ENCODE data around the gene AKAP6.

The AKAP6 gene

DNA sequence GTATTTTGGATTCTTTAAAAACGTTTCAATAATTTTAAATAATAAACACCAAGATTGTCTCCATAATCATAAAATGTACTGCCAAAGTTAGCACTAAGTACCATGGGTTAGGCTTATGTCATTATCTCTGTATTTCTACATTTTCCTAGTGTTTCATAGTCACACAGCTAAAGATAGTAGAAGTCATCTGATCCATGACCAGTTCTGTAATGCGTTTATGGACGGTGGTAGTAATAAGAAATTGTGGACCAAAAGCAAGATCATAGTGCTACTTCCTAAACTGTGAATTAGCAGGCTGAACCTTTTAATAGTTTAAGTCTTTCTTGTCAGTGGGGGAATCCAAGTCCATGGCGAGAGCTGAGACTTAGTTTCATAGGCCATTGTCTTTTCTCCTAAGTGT, 142.1 kb downstream of the AKAP6 start:
- H3K4me1 Mint-ChIP-seq: peaks cover 25% of the 10 kb centered on the region
- TF ChIP-seq, protein P1, sequence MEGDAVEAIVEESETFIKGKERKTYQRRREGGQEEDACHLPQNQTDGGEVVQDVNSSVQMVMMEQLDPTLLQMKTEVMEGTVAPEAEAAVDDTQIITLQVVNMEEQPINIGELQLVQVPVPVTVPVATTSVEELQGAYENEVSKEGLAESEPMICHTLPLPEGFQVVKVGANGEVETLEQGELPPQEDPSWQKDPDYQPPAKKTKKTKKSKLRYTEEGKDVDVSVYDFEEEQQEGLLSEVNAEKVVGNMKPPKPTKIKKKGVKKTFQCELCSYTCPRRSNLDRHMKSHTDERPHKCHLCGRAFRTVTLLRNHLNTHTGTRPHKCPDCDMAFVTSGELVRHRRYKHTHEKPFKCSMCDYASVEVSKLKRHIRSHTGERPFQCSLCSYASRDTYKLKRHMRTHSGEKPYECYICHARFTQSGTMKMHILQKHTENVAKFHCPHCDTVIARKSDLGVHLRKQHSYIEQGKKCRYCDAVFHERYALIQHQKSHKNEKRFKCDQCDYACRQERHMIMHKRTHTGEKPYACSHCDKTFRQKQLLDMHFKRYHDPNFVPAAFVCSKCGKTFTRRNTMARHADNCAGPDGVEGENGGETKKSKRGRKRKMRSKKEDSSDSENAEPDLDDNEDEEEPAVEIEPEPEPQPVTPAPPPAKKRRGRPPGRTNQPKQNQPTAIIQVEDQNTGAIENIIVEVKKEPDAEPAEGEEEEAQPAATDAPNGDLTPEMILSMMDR (IDR thresholded peaks at IDR 0.05): no peak

DNA sequence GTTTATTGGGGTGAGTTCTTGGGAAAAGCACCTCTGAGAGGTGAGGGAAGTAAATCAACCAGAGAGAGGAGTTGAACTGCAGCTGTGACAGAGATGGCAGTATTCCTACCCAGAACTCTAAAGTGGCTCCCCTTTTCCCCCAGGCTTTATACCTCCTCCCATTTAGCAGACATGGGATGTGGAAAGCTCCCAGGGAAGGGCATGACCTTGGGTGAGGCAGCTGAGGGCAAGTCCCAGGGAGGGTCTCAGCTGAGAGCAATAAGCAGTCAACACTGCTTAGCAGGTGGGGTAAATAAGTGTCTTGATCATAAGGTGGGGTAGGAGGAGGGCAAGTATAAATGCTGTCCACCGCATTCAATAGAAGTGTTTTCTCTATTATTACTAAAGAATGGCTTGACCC, 143.0 kb downstream of the AKAP6 start:
- H3K36me3 Mint-ChIP-seq (ENCODE audit: low read depth): no peaks in the 10 kb centered on the region
- H3K27ac Mint-ChIP-seq: peak overlapping the region; percentile 14
- DNase-seq: no peak
- H3K4me1 Mint-ChIP-seq: peaks cover 25% of the 10 kb centered on the region
- H3K27me3 Mint-ChIP-seq (ENCODE audit: low read depth, poor library complexity): no peaks in the 10 kb centered on the region
- H3K9me3 Mint-ChIP-seq: no peaks in the 10 kb centered on the region
- TF ChIP-seq, protein P1 (IDR thresholded peaks at IDR 0.05): no peak
- H3K4me3 Mint-ChIP-seq: no peak overlapping the region

More for the DNA sequence above, 142.1 kb downstream of the AKAP6 start:
- no peak for DNase-seq
- Mint-ChIP-seq H3K36me3 (ENCODE audit: low read depth) (no peaks in the 10 kb centered on the region), H3K27ac (no peak overlapping the region), H3K4me3 (no peak overlapping the region), H3K9me3 (no peaks in the 10 kb centered on the region), H3K27me3 (ENCODE audit: low read depth, poor library complexity) (no peaks in the 10 kb centered on the region)

DNA sequence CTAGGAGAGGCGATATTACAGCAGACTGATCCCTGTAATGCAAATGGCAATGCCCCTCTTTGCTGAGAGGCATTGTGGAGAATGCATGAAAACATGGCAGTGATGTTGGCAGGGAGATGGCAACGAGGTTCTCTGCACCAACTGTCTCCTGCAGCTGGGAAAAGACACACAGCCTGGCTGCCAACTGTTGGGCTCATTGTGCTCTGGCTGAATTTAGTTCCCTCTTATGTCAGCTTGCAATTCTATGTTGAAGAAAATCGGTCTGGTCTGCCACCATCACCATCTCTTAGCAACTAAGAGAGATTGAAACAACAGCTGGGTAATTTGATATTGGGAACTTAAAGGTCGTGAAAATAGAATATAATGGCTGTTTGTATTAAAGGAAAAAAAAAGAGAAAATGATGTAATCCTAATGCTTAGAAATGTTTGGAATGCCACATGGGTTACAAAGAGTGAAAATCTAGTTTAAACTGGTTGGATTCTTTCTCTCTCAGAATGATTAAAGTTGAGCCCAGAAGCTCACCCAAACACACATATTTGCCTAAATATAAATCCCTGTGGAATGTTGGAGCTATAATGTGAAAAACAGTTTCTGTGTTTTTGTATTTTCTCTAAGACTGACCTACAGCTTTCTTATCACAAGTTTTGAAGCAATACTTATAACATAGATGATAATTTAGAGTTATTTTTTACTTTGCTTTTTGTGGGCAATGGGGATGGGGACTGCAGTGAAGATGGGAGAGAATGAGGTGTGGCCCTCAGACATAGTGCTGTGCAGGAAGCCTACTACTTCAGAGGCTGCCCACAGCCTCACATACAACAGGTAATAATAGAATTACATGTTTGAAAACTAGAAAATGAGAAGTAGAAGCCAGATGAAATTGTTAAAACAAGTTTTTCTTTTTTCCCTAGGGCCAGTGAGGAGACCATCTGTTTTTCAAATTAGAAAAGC, 143.7 kb downstream of the AKAP6 start:
- DNase-seq: no peak
- Mint-ChIP-seq H3K9me3 (no peaks in the 10 kb centered on the region), H3K4me1 (peaks cover 25% of the 10 kb centered on the region), H3K4me3 (no peak overlapping the region), H3K36me3 (ENCODE audit: low read depth) (no peaks in the 10 kb centered on the region), H3K27me3 (ENCODE audit: low read depth, poor library complexity) (no peaks in the 10 kb centered on the region), H3K27ac (no peak overlapping the region)
- TF ChIP-seq, protein P1 (IDR thresholded peaks at IDR 0.05): no peak

DNA sequence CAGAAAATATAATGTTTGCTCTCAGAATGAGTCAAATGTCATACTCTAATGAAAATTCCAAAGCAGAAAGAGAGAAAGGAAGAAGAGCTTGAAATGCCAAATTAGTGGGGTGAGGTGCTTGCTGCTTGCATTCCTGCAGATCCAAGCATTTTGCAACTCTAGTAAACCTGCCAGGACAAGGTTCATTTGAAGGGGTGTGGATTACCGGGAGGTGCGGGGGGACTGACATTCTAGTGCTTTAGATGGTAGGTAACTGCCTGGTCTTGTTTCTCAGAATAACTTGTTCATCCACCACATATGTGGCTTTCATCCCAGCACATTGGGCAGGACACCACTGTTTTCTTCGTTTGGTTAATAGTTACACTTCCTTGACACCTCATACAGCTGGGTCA, 144.4 kb downstream of the AKAP6 start:
- Mint-ChIP-seq H3K27me3 (ENCODE audit: low read depth, poor library complexity) (no peaks in the 10 kb centered on the region), H3K27ac (no peak overlapping the region), H3K4me3 (no peak overlapping the region), H3K4me1 (peaks cover 25% of the 10 kb centered on the region), H3K9me3 (no peaks in the 10 kb centered on the region), H3K36me3 (ENCODE audit: low read depth) (no peaks in the 10 kb centered on the region)
- DNase-seq: no peak
- TF ChIP-seq, protein P1 (IDR thresholded peaks at IDR 0.05): no peak

DNA sequence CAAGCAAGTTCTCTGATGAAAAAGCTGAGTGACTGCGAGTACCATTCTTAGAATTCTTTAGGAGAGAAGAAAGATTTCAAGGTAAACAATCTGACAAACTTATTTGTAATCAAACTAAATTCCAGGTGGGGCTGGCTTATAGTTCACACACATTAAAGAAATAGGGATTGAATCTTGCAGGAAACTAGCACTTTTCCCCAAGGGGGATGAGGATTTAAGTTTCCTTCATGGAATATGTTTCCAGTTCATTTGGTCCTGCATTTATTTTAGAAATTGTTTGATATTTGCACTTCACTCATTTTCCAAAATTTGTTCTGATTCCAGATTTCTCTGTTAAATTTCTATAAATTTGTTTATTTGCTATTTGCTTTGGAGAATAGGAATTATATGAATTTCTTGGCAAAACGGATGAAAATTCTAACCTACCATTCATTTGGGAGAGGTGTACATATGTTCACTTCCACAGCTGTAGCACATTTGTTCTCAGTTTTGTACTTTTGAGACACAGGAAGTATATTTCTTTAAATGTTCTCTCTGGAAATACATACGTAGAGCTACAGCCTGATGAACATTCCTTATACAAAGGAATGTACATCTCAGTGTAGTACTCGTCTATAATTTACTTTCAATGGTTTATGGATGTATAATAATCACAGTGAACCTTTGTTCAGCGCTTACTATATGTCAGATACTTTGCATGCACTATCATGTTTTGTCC, 145.5 kb downstream of the AKAP6 start:
- H3K4me3 Mint-ChIP-seq: no peak overlapping the region
- H3K27me3 Mint-ChIP-seq (ENCODE audit: low read depth, poor library complexity): no peaks in the 10 kb centered on the region
- no peaks in the 10 kb centered on the region for H3K36me3 Mint-ChIP-seq (ENCODE audit: low read depth)
- H3K4me1 Mint-ChIP-seq: peaks cover 25% of the 10 kb centered on the region
- DNase-seq: no peak
- H3K27ac Mint-ChIP-seq: no peak overlapping the region
- H3K9me3 Mint-ChIP-seq: no peaks in the 10 kb centered on the region
- TF ChIP-seq, protein P1 (IDR thresholded peaks at IDR 0.05): no peak
